CD14-positive monocyte (primary cell): ENCODE measurements around the gene PRC1. TPM values are rescaled to one million over a fixed set of nuclear protein-coding genes. Genes with fewer than 3 reads are reported as not detected.

Experiments used
- DNase-seq, 3 donors: peaks; one replicate each; pipeline ENCODE4 v3.0.0-alpha.2; 2011 to 2022
- H2AFZ ChIP-seq: 2 replicates; pipeline ENCODE4 v1.6.0; 2012; ENCODE audit warnings: mild to moderate bottlenecking, low read depth, low read length, inconsistent platforms; ENCODE audit not compliant: insufficient read depth, poor library complexity, severe bottlenecking
- H3K27ac ChIP-seq, 2 donors: 1 replicate in 1 of 2; 2 replicates in 1 of 2; pipeline ENCODE4 v1.5.1; 2012 to 2013; ENCODE audit warnings: low read length in 2 of 2, control low read depth in 1 of 2, inconsistent platforms in 1 of 2, low read depth in 1 of 2, mild to moderate bottlenecking in 1 of 2
- H3K27me3 ChIP-seq, 2 donors: one replicate each; pipeline versions ENCODE4 v1.6.0 to v1.6.1; 2011 to 2013; ENCODE audit warnings: low read length in 2 of 2; ENCODE audit not compliant: control insufficient read depth in 2 of 2, insufficient read depth in 2 of 2
- H3K36me3 ChIP-seq, 2 donors: replicated peaks in 1 of 2; 1 replicate in 1 of 2; 2 replicates in 1 of 2; pipeline versions ENCODE4 v1.5.1 to v1.6.1; 2012 to 2013; ENCODE audit warnings: low read length in 2 of 2, control low read depth in 1 of 2, inconsistent platforms in 1 of 2, mild to moderate bottlenecking in 1 of 2; ENCODE audit not compliant: insufficient read depth in 2 of 2, control insufficient read depth in 1 of 2
- H3K4me1 ChIP-seq, 2 donors: 1 replicate in 1 of 2; 2 replicates in 1 of 2; pipeline versions ENCODE4 v1.5.1 to v1.6.1; 2012 to 2013; ENCODE audit warnings: low read length in 2 of 2, control low read depth in 1 of 2, inconsistent platforms in 1 of 2, mild to moderate bottlenecking in 1 of 2, moderate library complexity in 1 of 2; ENCODE audit not compliant: insufficient read depth in 2 of 2, control insufficient read depth in 1 of 2
- H3K4me2 ChIP-seq: replicated peaks from 2 replicates; pipeline ENCODE3; 2012; ENCODE audit warnings: low read length, moderate library complexity, mild to moderate bottlenecking; ENCODE audit not compliant: poor library complexity, severe bottlenecking; ENCODE audit errors: extremely low read depth
- H3K4me3 ChIP-seq, 3 experiments: fragments of 200-600 bp in 1 of 3; sonication (generic) in 1 of 3; replicated peaks in 1 of 3; 1 replicate in 2 of 3; 2 replicates in 1 of 3; pipeline ENCODE4 v1.5.1; 2011 to 2013; ENCODE audit warnings: low read length in 3 of 3, mild to moderate bottlenecking in 3 of 3, control low read depth in 2 of 3, low read depth in 2 of 3, inconsistent platforms in 1 of 3, moderate library complexity in 1 of 3
- H3K79me2 ChIP-seq: 2 replicates; pipeline ENCODE4 v1.6.0; 2012; ENCODE audit warnings: mild to moderate bottlenecking, control low read depth, inconsistent platforms, low read length, moderate library complexity; ENCODE audit not compliant: insufficient read depth
- H3K9ac ChIP-seq: 2 replicates; pipeline ENCODE4 v1.6.0; 2017; ENCODE audit warnings: low read length, mild to moderate bottlenecking; ENCODE audit not compliant: insufficient read depth, poor library complexity, severe bottlenecking
- H3K9me3 ChIP-seq, 2 donors: replicated peaks in 1 of 2; 1 replicate in 1 of 2; 2 replicates in 1 of 2; pipeline versions ENCODE4 v1.5.1 to v1.6.1; 2012 to 2013; ENCODE audit warnings: low read length in 2 of 2, control low read depth in 1 of 2; ENCODE audit not compliant: control insufficient read depth in 1 of 2, insufficient read depth in 1 of 2
- H4K20me1 ChIP-seq: 2 replicates; pipeline ENCODE4 v1.6.0; 2012; ENCODE audit warnings: mild to moderate bottlenecking, low read length, control low read depth, moderate library complexity; ENCODE audit not compliant: insufficient read depth
- H3K27ac Mint-ChIP-seq, 7 donors: one replicate each; pipeline ENCODE4 v1.8.0; 2020; ENCODE audit warnings: mild to moderate bottlenecking in 7 of 7, mixed read lengths in 7 of 7, moderate library complexity in 6 of 7, inconsistent platforms in 2 of 7
- H3K27me3 Mint-ChIP-seq, 3 donors: one replicate each; pipeline ENCODE4 v1.8.0; 2021 to 2022; ENCODE audit warnings: low read depth in 3 of 3, mild to moderate bottlenecking in 3 of 3, mixed read lengths in 3 of 3, moderate library complexity in 3 of 3, inconsistent platforms in 1 of 3
- H3K36me3 Mint-ChIP-seq, 2 donors: one replicate each; pipeline ENCODE4 v1.8.0; 2020; ENCODE audit warnings: mixed read lengths in 2 of 2, inconsistent platforms in 1 of 2, mild to moderate bottlenecking in 1 of 2
- H3K4me1 Mint-ChIP-seq: one replicate; pipeline ENCODE4 v1.8.0; 2020; ENCODE audit warnings: mild to moderate bottlenecking, mixed read lengths
- H3K4me3 Mint-ChIP-seq, 2 donors: one replicate each; pipeline ENCODE4 v1.8.0; 2020; ENCODE audit warnings: mild to moderate bottlenecking in 2 of 2, mixed read lengths in 2 of 2, moderate library complexity in 1 of 2
- H3K9me3 Mint-ChIP-seq, 7 donors: one replicate each; pipeline ENCODE4 v1.8.0; 2020 to 2022; ENCODE audit warnings: mixed read lengths in 7 of 7, mild to moderate bottlenecking in 6 of 7, moderate library complexity in 6 of 7, inconsistent platforms in 2 of 7
- WGBS: methylation state at CpG from one replicate; pipeline ENCODE4 v1.1.5; 2013; ENCODE audit warnings: missing lambda C conversion rate; ENCODE audit not compliant: insufficient coverage; 5-methylcytosine and 5-hydroxymethylcytosine counted together
- intact Hi-C, 2 donors: fragments of 100-400 bp; cut with micrococcal nuclease; formaldehyde crosslinking; loops; one replicate each; pipeline versions ENCODE4 v1.15.0 to v1.15.1; 2023
- polyA plus RNA-seq, 3 donors: library from polyadenylated mRNA; depleted of rRNA in 1 of 3; unstranded in 2 of 3; stranded (reverse) in 1 of 3; fragments of 300-500 nt in 2 of 3; fragments of >200 nt in 1 of 3; fragmentation: Illumina TruSeq in 2 of 3; gene quantifications; 1 replicate in 2 of 3; 2 replicates in 1 of 3; pipeline ENCODE4 v1.2.3, GENCODE V29; 2012 to 2021
- TF ChIP-seq, protein P1 (sequence below): fragments of 200-600 bp; IDR thresholded peaks from one replicate; pipeline ENCODE4 v1.8.0; 2022; ENCODE audit warnings: antibody characterized with exemption, mild to moderate bottlenecking

Gene PRC1
- polyA plus RNA-seq, 3 donors: 1.6 to 6.9 (median 2.0) TPM

DNA sequence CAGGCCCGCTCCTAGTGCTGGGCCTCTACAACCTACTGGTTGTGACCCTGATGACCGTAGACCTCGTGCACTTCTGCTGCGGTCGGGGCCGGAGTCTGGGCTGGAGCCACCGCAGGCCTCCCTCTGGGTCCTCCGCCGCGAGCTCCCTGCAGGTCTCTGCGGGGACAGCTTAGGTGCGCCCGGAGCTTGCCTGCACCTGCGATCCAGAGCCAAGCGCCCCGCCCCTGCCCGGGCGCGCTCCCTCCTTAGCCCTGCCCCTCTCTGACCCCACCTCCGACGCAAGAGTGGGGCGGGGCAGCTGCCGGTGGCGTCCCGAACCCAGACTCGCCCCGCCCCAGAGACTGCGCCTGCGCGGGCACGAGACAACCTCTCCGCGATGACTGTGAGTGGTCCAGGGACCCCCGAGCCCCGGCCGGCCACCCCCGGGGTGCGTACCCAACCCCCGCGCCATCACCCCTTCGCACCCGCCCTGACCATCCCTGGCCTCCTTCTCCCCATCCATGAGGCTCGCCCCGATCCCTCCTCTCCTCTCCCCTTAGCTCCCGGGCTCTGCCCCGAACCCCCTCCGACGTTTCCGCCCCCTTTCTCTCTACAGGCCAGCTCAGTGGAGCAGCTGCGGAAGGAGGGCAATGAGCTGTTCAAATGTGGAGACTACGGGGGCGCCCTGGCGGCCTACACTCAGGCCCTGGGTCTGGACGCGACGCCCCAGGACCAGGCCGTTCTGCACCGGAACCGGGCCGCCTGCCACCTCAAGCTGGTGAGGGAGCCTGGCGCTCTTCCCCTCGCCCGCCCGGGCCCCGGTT is 59.2 kb downstream of the PRC1 start, which contains the start of gene UNC45A:
TSS of gene UNC45A (plus strand) at position 337 of the 803 bp plus-strand sequence. CDS start at position 377, 40 bp downstream.
- peaks cover 19% of the 10 kb centered on the region for H3K79me2 ChIP-seq
- H3K27me3 Mint-ChIP-seq: peaks cover 0 to 2% (median 2%) of the 10 kb centered on the region in 3 donors
- H3K9me3 Mint-ChIP-seq: no peaks in the 10 kb centered on the region
- peaks cover 24 to 28% of the 10 kb centered on the region in 2 donors for H3K36me3 Mint-ChIP-seq
- H3K9me3 ChIP-seq: no peaks in the 10 kb centered on the region
- H3K27ac Mint-ChIP-seq: peak within 1 kb of the TSS; percentile 81 to 93 (median 90)
- H3K27me3 ChIP-seq: no peaks in the 10 kb centered on the region
- peak within 1 kb of the TSS; percentile 81 to 92 for H3K4me3 Mint-ChIP-seq
- H3K27ac ChIP-seq: peak within 1 kb of the TSS; percentile 18 to 80
- peak; percentile 59 to 69 (median 62) for DNase-seq
- peak within 1 kb of the TSS; percentile 75 for H3K9ac ChIP-seq
- under 1% methylated on average over 58 of the region's 65 CpGs for WGBS
- peak within 1 kb of the TSS; percentile 72 for H3K4me2 ChIP-seq
- peak within 1 kb of the TSS; percentile 75 to 81 (median 80) for H3K4me3 ChIP-seq
- H4K20me1 ChIP-seq: no peaks in the 10 kb centered on the region
- peak within 1 kb of the TSS; percentile 96 for H2AFZ ChIP-seq
- intact Hi-C loops: loop anchor here (1.0 to 5.0 kb wide), 3 partner anchors 20 to 38 kb away; partner anchors contain the start of gene MAN2A2 (in 1 of the 2)
- TF ChIP-seq, protein P1, sequence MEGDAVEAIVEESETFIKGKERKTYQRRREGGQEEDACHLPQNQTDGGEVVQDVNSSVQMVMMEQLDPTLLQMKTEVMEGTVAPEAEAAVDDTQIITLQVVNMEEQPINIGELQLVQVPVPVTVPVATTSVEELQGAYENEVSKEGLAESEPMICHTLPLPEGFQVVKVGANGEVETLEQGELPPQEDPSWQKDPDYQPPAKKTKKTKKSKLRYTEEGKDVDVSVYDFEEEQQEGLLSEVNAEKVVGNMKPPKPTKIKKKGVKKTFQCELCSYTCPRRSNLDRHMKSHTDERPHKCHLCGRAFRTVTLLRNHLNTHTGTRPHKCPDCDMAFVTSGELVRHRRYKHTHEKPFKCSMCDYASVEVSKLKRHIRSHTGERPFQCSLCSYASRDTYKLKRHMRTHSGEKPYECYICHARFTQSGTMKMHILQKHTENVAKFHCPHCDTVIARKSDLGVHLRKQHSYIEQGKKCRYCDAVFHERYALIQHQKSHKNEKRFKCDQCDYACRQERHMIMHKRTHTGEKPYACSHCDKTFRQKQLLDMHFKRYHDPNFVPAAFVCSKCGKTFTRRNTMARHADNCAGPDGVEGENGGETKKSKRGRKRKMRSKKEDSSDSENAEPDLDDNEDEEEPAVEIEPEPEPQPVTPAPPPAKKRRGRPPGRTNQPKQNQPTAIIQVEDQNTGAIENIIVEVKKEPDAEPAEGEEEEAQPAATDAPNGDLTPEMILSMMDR: no peak
- H3K4me1 Mint-ChIP-seq: peaks cover 41% of the 10 kb centered on the region
- peaks cover 10 to 19% of the 10 kb centered on the region in 2 donors for H3K36me3 ChIP-seq
- peaks cover 45 to 61% of the 10 kb centered on the region in 2 donors for H3K4me1 ChIP-seq

DNA sequence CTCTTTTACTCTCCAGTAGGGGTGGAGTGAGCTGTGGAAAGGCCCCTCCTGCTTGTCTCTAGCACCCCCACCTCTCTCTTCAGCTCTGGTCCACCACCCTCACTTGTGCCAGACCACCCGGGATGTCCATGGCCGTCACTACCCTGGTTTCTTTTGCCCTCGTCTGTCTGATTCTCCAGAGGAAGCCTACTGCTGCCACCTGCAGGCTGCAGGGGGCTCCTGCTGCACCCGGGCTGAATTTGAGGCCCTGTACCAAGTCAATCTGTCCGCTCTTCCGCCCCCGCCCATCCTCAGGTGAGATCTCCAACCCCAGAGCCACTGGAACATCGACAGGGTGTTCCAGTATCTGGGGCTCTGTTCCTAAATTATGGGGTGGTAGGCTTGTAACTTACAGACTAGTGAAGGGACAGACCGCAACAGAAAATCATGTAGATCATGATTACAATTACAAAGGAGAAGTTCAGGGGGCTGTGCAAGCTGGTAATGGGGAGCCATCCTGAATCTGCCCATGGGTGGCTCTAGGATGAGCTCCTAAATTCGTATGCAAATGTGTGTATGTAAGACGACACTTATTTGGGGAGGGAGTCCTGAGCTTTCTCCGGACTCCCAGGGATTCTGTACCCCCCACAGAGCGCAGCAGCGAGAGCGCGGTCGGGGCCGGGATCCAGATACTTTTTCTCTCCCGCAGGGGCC is 59.9 kb downstream of the PRC1 start:
- H2AFZ ChIP-seq: peak overlapping the region; percentile 96
- H3K4me1 ChIP-seq: peaks cover 46 to 68% of the 10 kb centered on the region in 2 donors
- peaks cover 26% of the 10 kb centered on the region for H3K79me2 ChIP-seq
- peak overlapping the region; percentile 75 for H3K9ac ChIP-seq
- no peaks in the 10 kb centered on the region for H3K27me3 ChIP-seq
- H3K4me3 Mint-ChIP-seq: peak overlapping the region; percentile 81 to 92
- peak; percentile 73 to 78 (median 78) for DNase-seq
- TF ChIP-seq, protein P1: peak; percentile 93
- H3K27ac ChIP-seq: peak overlapping the region; percentile 17 to 80
- peaks cover 0 to 2% (median 0%) of the 10 kb centered on the region in 3 donors for H3K27me3 Mint-ChIP-seq
- peak overlapping the region; percentile 72 for H3K4me2 ChIP-seq
- H3K9me3 Mint-ChIP-seq: no peaks in the 10 kb centered on the region
- H3K4me3 ChIP-seq: peak overlapping the region; percentile 75 to 81 (median 80)
- H3K36me3 Mint-ChIP-seq: peaks cover 16 to 20% of the 10 kb centered on the region in 2 donors
- H3K36me3 ChIP-seq: peaks cover 2 to 12% of the 10 kb centered on the region in 2 donors
- no peaks in the 10 kb centered on the region for H4K20me1 ChIP-seq
- H3K9me3 ChIP-seq: no peaks in the 10 kb centered on the region
- H3K4me1 Mint-ChIP-seq: peaks cover 42% of the 10 kb centered on the region
- intact Hi-C loops: loop anchor here (1.0 to 5.0 kb wide), 3 partner anchors 19 to 37 kb away; partner anchors contain the start of gene MAN2A2 (in 1 of the 2)
- WGBS: 0% methylated on average over 11 of the region's 19 CpGs
- peak overlapping the region; percentile 72 to 93 (median 90) for H3K27ac Mint-ChIP-seq
